Esophagus mucosa (tissue), 1 donor: Measurements from ENCODE around the gene TMEM131L. TPM values are rescaled to one million over a fixed set of nuclear protein-coding genes. Genes with fewer than 3 reads are reported as not detected.
"Not testable (repeated sequence)": the region's sequence is repeated elsewhere in the genome, so short reads cannot be mapped to it uniquely, and the experiment has no call there.

Experiments
- ATAC-seq: fragments of 200-7000 bp; cut with Tn5 transposase; one replicate; pipeline ENCODE4 v1.9.1; 2020
- total RNA-seq: library from RNA; stranded (reverse); gene quantifications from one replicate; pipeline ENCODE4 v1.2.4, GENCODE V29; 2023
- donor health status: DM: yes; HTN: yes; CAD: no.

Gene TMEM131L
- total RNA-seq, 1 donor from 2014 or later, result 14.7 TPM

DNA sequence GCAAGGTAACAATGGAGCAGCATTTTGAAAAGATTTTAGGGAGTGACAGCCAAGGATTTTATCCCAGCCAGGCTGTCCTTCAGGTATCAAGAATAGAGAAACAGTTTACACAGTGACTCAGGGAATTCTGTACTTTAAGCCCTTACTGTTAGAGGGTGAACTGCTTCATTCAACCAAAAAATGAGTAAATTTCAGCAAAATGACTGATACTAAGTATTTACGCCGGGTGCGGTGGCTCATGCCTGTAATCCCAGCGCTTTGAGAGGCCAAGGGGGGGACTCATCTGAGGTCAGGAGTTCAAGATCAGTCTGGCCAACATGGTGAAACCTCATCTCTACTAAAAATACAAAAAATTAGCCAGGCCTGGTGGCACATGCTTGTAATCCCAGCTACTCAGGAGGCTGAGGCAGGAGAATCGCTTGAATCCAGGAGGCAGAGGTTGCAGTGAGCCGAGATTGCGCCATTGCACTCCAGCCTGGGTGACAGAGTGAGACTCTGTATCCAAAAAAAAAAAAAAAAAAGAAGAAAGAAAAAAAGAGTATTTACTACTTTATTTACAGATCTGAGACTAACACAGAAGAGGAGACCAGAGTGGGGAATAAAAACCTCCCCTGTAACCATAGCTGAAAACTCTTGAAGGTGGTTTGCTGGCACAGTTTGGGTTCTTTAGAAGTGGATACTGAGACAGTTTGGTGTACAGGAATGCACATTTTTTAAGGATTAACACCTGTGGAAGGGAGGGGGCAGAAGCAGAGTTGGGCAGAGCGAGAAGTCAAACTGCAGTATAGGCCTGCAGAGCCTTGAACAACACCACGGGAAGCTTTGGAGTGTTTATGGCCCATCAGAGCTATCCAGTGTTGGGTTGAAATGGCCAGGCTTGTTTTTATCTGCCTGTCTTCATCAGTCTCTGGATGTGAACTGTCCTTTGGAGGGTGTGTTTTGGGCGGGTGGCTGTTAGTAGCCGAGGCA is 40.5 kb downstream of the TMEM131L start:
- peak; percentile 77 for ATAC-seq

- peak; percentile 96 for ATAC-seq
These were observed 41.3 kb downstream of the TMEM131L start for GRCh38 chr4:153507310-153508073.

DNA sequence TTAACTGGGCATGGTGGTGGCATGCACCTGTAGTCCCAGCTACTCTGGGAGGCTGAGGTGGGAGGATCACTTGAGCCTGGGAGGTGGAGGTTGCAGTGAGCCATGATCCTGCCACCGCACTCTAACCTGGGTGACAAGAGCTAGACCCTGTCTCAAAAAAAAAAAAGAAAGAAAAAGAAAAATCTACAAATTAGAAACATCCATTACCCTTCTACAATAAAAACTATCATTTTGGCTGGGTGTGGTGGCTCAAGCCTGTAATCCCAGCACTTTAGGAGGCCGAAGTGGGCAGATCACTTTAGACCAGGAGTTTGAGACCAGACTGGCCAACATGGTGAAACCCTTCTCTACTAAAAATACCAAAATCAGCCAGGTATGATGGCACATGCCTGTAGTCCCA is 43.1 kb downstream of the TMEM131L start:
- not testable (repeated sequence) for ATAC-seq

GRCh38 chr4:153509724-153510123 is 43.6 kb downstream of the TMEM131L start:
- ATAC-seq, result no peak

GRCh38 chr4:153510252-153511001 is 44.3 kb downstream of the TMEM131L start:
- ATAC-seq, result no peak

DNA sequence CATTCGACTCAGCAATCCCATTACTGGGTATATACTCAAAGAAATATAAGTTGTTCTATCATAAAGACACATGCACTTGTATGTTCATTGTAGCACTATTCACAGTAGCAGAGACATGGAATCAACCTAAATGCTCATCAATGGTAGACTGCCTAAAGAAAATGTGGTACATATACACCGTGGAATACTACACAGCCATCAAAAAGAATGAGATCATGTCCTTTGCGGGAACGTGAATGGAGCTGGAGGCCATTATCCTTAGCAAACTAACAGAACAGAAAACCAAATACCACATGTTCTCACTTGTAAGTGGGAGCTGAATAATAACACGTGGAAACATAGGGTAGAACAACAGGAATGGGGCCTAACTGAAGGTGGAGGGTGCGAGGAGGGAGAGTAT is 44.9 kb downstream of the TMEM131L start:
- ATAC-seq, result no peak

- no peak for ATAC-seq
These were observed 46.1 kb downstream of the TMEM131L start for GRCh38 chr4:153512162-153512852.

DNA sequence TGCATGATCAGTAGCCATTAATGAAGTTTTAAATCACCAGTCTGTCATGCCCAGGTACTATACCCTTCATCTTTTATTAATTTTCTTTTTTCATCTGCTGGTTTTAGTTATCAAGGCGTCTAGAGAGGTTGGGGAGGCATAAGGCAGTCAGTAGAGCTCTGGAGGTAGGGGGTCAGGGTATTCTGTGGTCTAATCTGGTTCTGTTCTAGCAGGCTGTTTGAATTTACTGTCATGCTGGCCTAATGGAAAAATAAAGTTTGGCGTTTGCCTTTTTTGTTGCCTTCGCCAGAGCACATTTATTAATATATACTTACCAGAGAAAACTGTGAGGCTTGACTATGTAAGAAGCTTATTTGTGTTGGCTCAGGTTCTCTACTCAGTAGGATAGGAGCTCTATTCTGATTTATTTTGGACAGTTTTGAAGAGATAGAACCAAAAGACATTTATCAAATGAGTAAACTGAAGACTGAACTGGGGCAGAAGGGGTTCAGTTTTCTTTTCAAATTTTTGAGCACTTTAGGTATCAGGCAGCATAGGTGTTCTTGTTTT is 46.9 kb downstream of the TMEM131L start:
- no peak for ATAC-seq

GRCh38 chr4:153513596-153513995 is 47.4 kb downstream of the TMEM131L start:
- ATAC-seq, result no peak

- ATAC-seq, result no peak
These were observed 47.9 kb downstream of the TMEM131L start for GRCh38 chr4:153514001-153514526.

GRCh38 chr4:153514688-153515426 is 48.7 kb downstream of the TMEM131L start:
- ATAC-seq, result no peak

DNA sequence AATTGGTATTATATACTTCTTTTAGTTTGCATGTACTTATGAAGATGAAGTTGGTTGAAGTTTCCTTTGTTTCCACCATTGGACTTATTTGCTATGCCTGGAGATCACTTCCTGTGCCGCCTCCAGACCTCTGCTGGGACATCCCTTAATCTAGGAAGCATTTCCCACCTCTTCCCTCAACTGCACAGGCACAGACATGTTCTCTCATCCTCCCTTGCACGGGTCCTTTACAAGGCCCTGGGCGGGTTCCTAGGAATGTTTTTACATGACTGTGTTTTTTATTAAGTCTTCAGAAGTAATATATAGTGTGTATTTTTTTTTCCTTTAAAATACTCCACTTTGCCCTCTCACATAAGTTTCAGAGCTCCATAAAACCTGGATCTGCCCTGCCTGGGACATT is 51.0 kb downstream of the TMEM131L start:
- no peak for ATAC-seq

DNA sequence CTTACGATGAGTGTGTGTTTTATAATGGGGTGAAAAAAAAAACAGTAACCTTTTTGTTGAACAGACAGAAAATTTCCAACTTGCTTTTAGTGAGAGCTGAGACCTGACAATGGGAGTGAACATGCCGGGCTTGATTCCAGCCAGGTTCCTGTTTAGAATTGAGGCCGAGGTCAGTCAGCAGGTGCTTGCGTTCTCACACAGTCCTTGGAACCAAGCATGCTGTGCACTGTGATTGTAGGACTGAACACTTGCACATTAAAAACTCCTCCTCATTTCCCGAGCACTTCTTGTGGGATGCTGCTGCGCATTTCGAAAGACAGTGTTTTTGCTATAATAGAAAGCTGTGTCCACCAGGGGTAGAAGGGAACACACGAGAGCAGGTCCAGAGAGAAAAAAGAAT is 51.8 kb downstream of the TMEM131L start:
- peak; percentile 8 for ATAC-seq

DNA sequence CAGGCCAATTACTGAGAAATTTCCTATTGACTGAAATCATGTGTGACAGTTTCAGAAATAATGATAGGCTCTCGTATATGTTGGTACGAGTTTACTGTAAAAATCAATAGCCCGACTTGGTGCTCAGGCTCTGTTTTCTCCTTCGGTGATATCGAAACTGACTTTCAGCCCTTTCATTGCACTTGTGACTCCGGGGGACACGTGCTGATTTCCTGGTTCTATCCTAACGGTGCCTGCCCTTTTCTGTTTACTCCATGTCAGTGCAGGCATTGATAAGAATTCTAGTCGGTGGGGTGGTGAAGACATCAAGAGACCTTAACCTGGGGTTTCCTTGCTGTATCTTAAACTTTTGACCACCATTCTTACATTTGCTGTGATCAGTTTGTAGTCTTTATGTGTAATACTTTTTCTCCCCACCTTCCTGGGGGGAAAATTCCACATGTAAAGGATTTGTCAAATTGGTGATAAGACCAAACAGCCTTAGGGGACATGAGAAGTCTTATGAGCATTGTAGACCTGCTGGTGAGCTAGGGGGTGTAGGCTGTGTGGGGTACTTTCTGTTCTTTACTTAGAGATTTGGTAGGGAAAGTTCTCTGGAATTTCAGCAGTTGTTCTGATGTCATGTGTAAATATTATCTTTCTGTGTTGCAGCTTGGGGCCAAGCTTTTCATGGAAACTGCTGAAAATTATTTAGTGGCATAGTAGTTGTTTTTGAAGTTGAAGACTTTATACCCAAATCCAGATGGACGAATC is 52.7 kb downstream of the TMEM131L start:
- ATAC-seq, result no peak

GRCh38 chr4:153519687-153520086 is 53.5 kb downstream of the TMEM131L start:
- ATAC-seq, result no peak

GRCh38 chr4:153520227-153520626 is 54.1 kb downstream of the TMEM131L start:
- ATAC-seq, result no peak

DNA sequence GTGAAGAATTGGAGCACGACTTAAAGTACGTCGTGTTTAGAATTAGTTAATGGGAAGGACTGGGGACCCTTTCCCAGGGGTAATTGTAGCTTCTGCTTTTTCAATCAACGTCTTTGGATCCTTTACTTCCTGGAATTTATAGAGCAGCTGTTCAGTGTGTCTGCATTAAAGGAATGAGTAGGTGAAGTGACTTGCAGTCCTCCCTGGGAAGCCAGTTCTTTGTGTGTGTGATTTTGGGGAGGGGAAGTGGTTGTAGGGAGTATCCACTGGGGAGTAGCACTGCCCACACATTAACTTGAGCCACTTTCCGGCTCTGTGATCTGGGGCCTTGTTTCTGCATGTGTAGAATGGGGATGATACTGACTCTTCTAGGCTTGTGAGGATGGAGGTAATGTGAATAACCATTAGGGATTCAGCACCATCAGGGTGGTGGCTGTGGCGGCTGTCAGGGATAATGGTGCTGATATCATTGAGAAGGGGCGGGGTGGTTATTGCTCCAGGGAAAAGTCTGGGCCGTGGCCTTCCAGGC is 54.7 kb downstream of the TMEM131L start:
- ATAC-seq, result no peak

GRCh38 chr4:153521478-153521877 is 55.3 kb downstream of the TMEM131L start:
- ATAC-seq, result no peak

GRCh38 chr4:153521999-153522801 is 56.0 kb downstream of the TMEM131L start:
- ATAC-seq, result no peak
